ENCODE data around the gene POM121C. TPM values are rescaled to one million over a fixed set of nuclear protein-coding genes. Genes with fewer than 3 reads are reported as not detected.
"Not testable (repeated sequence)": the region's sequence is repeated elsewhere in the genome, so short reads cannot be mapped to it uniquely, and the experiment has no call there.

POM121C gene
- total RNA-seq, 6 donors from 2014 or later: 21.7 to 102 (median 36.8) TPM

GRCh38 chr7:75452494-75452955 is 33.6 kb downstream of the POM121C start:
- not testable (repeated sequence) for H3K4me3 ChIP-seq, H3K36me3 ChIP-seq, DNase-seq, H3K27ac ChIP-seq, H3K9me3 ChIP-seq, H3K27me3 ChIP-seq, H3K4me1 ChIP-seq
- ATAC-seq (ENCODE audit: low FRiP score in 2 of 2): peak; percentile 65 to 87
- TF ChIP-seq CTCF (IDR thresholded peaks at IDR 0.05): peak in 2 of 6 experiments; percentile 25 to 40
- 5% methylated on average over 3 to 4 of the region's 4 CpGs for WGBS, 2 donors

GRCh38 chr7:75449946-75450345 is 36.2 kb downstream of the POM121C start:
- not testable (repeated sequence) for H3K27ac ChIP-seq; H3K4me3 ChIP-seq; H3K4me1 ChIP-seq; H3K9me3 ChIP-seq; H3K36me3 ChIP-seq; ATAC-seq (ENCODE audit: low FRiP score in 2 of 2); DNase-seq; H3K27me3 ChIP-seq
- 94 to 100% methylated on average over 2 of the region's 5 CpGs for WGBS, 2 donors

- ATAC-seq (ENCODE audit: low FRiP score in 2 of 2) (peak; percentile 94 to 99), DNase-seq (peak in 1 of 2 donors; percentile 88)
- peak in 1 of 6 experiments; percentile 31 for TF ChIP-seq CTCF (IDR thresholded peaks at IDR 0.05)
- peak in 3 of 4 donors; percentile 49 to 80 (median 70) for TF ChIP-seq POLR2A (IDR thresholded peaks at IDR 0.05)
- WGBS, 2 donors: 0% methylated on average over 2 of the region's 76 CpGs; no CpG with 5 or more reads in 1 of the 2 donors
- not testable (repeated sequence) for H3K27me3 ChIP-seq, H3K4me1 ChIP-seq, H3K9me3 ChIP-seq
- peaks cover 6 to 28% (median 22%) of the 10 kb centered on the region in 4 donors for H3K36me3 ChIP-seq
- peak overlapping the region; percentile 42 to 61 (median 58) for H3K4me3 ChIP-seq
- H3K27ac ChIP-seq: peak overlapping the region; percentile 76 to 89 (median 82)
Measured at GRCh38 chr7:75442465-75443111, 43.5 kb downstream of the POM121C start.

GRCh38 chr7:75442101-75442464 is 44.0 kb downstream of the POM121C start:
- peak overlapping the region; percentile 29 to 61 (median 58) for H3K4me3 ChIP-seq
- not testable (repeated sequence) for H3K9me3 ChIP-seq, DNase-seq, H3K27me3 ChIP-seq, H3K4me1 ChIP-seq
- peak overlapping the region; percentile 34 to 89 (median 80) for H3K27ac ChIP-seq
- H3K36me3 ChIP-seq: peaks cover 9 to 33% (median 27%) of the 10 kb centered on the region in 4 donors
- peak; percentile 52 to 61 for ATAC-seq (ENCODE audit: low FRiP score in 2 of 2)
- 2% methylated on average over 8 of the region's 37 CpGs; no CpG with 5 or more reads in 1 of the 2 donors for WGBS, 2 donors

GRCh38 chr7:75439000-75439399 is 47.1 kb downstream of the POM121C start:
- H3K4me1 ChIP-seq; H3K27ac ChIP-seq; DNase-seq; ATAC-seq (ENCODE audit: low FRiP score in 2 of 2); H3K9me3 ChIP-seq; H3K27me3 ChIP-seq; H3K4me3 ChIP-seq: not testable (repeated sequence)
- H3K36me3 ChIP-seq: peaks cover 31 to 63% (median 51%) of the 10 kb centered on the region in 4 donors
- WGBS, 2 donors: 96 to 97% methylated on average over 4 of the region's 4 CpGs

GRCh38 chr7:75423481-75423880 is 62.6 kb downstream of the POM121C start:
- not testable (repeated sequence) for H3K4me1 ChIP-seq; DNase-seq; H3K9me3 ChIP-seq; ATAC-seq (ENCODE audit: low FRiP score in 2 of 2); H3K27ac ChIP-seq; H3K4me3 ChIP-seq; H3K27me3 ChIP-seq
- 93 to 97% methylated on average over 5 to 6 of the region's 15 CpGs for WGBS, 2 donors
- peaks cover 0 to 51% (median 29%) of the 10 kb centered on the region in 4 donors for H3K36me3 ChIP-seq

- H3K36me3 ChIP-seq: peaks cover 0 to 50% (median 28%) of the 10 kb centered on the region in 4 donors
- not testable (repeated sequence) for H3K27ac ChIP-seq, H3K4me3 ChIP-seq, H3K9me3 ChIP-seq, H3K27me3 ChIP-seq, H3K4me1 ChIP-seq
- 91 to 98% methylated on average over 19 to 21 of the region's 50 CpGs for WGBS, 2 donors
- peak in 1 of 2 donors; percentile 69 for DNase-seq
- peak in 1 of 2 donors; percentile 28 for ATAC-seq (ENCODE audit: low FRiP score in 2 of 2)
Measured at GRCh38 chr7:75421798-75422710, 64.0 kb downstream of the POM121C start.

- H3K27me3 ChIP-seq; H3K9me3 ChIP-seq; H3K4me1 ChIP-seq; H3K27ac ChIP-seq; DNase-seq; H3K4me3 ChIP-seq; ATAC-seq (ENCODE audit: low FRiP score in 2 of 2): not testable (repeated sequence)
- peaks cover 0 to 60% (median 36%) of the 10 kb centered on the region in 4 donors for H3K36me3 ChIP-seq
- WGBS, 2 donors: 92 to 94% methylated on average over 9 of the region's 13 CpGs
Measured at GRCh38 chr7:75420152-75420551, 65.9 kb downstream of the POM121C start.

- not testable (repeated sequence) for H3K9me3 ChIP-seq; H3K4me3 ChIP-seq; H3K27ac ChIP-seq; H3K27me3 ChIP-seq; H3K4me1 ChIP-seq; ATAC-seq (ENCODE audit: low FRiP score in 2 of 2)
- H3K36me3 ChIP-seq: peaks cover 0 to 60% (median 36%) of the 10 kb centered on the region in 4 donors
- peak in 1 of 2 donors; percentile 42 for DNase-seq
- WGBS, 2 donors: 74 to 78% methylated on average over 8 to 11 of the region's 13 CpGs
Measured at GRCh38 chr7:75419693-75420092, 66.4 kb downstream of the POM121C start.

GRCh38 chr7:75419210-75419609 is 66.9 kb downstream of the POM121C start:
- ATAC-seq (ENCODE audit: low FRiP score in 2 of 2); H3K27ac ChIP-seq; H3K4me1 ChIP-seq; H3K27me3 ChIP-seq; H3K9me3 ChIP-seq; H3K4me3 ChIP-seq: not testable (repeated sequence)
- DNase-seq: peak in 1 of 2 donors; percentile 59
- WGBS, 2 donors: 97 to 98% methylated on average over 9 to 10 of the region's 13 CpGs
- H3K36me3 ChIP-seq: peaks cover 0 to 56% (median 31%) of the 10 kb centered on the region in 4 donors

Data from upper lobe of left lung (tissue), 6 donors.